Activated T-cell treated with anti-CD3 and anti-CD28 coated beads, Interleukin-2, amount 50 U/mL, for 24 hours (primary cell): ENCODE results near the gene SMG1.

ENCODE experiments used
- DNase-seq: peaks from one replicate; pipeline ENCODE4 v3.0.0-alpha.2; 2020
- H3K27ac Mint-ChIP-seq: 2 replicates; pipeline ENCODE4 v1.8.0; 2020; ENCODE audit warnings: mild to moderate bottlenecking, mixed read lengths
- H3K27me3 Mint-ChIP-seq: 2 replicates; pipeline ENCODE4 v1.8.0; 2020; ENCODE audit warnings: mixed read lengths
- H3K36me3 Mint-ChIP-seq: 2 replicates; pipeline ENCODE4 v1.8.0; 2020; ENCODE audit warnings: low read depth, mixed read lengths
- H3K4me1 Mint-ChIP-seq: 2 replicates; pipeline ENCODE4 v1.8.0; 2020; ENCODE audit warnings: low read depth, mixed read lengths
- H3K4me3 Mint-ChIP-seq: 2 replicates; pipeline ENCODE4 v1.8.0; 2020; ENCODE audit warnings: mild to moderate bottlenecking, moderate library complexity, mixed read lengths
- H3K9me3 Mint-ChIP-seq: 2 replicates; pipeline ENCODE4 v1.8.0; 2020; ENCODE audit warnings: mixed read lengths

Gene SMG1

DNA sequence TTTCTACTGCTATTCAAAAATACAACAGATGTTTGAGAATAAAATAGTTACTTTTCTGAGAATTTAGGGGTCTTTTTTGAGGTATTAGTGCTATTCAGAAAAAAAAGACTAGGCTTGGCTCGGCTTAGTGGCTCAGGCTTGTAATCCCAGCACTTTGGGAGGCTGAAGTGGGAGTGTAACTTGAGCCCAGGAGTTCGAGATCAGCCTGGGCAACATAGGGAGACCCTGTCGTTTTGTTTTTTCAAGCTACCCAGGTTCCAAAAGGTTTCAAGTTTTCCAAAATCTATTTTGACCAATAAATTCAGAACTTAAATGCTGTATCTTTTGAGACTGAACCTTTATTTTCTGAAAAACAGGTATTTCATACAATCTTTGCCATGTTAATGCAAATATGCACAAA, 121.7 kb downstream of the SMG1 start:
- Mint-ChIP-seq H3K9me3 (no peaks in the 10 kb centered on the region), H3K27ac (peak overlapping the region; percentile 91), H3K4me1 (peaks cover 57% of the 10 kb centered on the region), H3K4me3 (peak overlapping the region; percentile 26), H3K36me3 (peaks cover 84% of the 10 kb centered on the region), H3K27me3 (no peaks in the 10 kb centered on the region)
- no peak for DNase-seq

- H3K4me3 Mint-ChIP-seq = peak overlapping the region; percentile 95
- H3K27ac Mint-ChIP-seq = peak overlapping the region; percentile 91
- DNase-seq = no peak
- H3K36me3 Mint-ChIP-seq = peaks cover 84% of the 10 kb centered on the region
- no peaks in the 10 kb centered on the region for H3K9me3 Mint-ChIP-seq
- H3K27me3 Mint-ChIP-seq = no peaks in the 10 kb centered on the region
- peaks cover 61% of the 10 kb centered on the region for H3K4me1 Mint-ChIP-seq
Measured at GRCh38 chr16:18803569-18804462, 122.4 kb downstream of the SMG1 start.

DNA sequence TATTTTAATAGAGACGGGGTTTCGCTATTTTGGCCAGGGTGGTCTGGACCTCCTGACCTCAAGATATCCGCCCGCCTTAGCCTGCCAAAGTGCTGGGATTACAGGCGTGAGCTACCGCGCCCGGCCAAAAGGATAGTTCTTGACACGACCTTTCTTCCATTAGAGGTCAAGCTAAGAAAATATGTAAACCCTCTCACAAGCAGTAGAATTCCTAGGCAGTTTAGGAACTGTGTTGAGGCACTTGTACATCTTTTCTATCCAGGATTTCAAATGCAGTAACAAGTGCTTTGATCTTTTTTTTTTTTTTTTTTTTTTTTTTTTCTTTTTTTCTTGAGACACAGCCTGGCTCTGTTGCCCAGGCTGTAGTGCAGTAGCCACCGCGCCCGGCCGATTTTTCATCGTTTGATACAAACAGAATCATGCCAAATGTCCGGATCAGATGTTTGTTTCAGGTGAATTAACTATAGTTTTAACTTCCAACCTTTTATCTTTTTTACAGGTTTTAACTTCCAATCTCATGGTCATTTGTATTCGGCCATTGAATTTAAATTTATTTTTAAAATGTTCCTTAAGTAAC, 123.4 kb downstream of the SMG1 start:
- H3K36me3 Mint-ChIP-seq = peaks cover 82% of the 10 kb centered on the region
- H3K4me3 Mint-ChIP-seq = peak overlapping the region; percentile 95
- H3K4me1 Mint-ChIP-seq = peaks cover 68% of the 10 kb centered on the region

GRCh38 chr16:18801145-18801972, 124.8 kb downstream of the SMG1 start, which contains the start of gene ARL6IP1:
Gene ARL6IP1, minus strand, starts transcription at chr16:18801549. Its CDS starts 83 bp downstream, at chr16:18801466.
- no peaks in the 10 kb centered on the region for H3K9me3 Mint-ChIP-seq
- peak within 1 kb of the TSS; percentile 95 for H3K4me3 Mint-ChIP-seq
- peak; percentile 98 for DNase-seq
- H3K27me3 Mint-ChIP-seq = no peaks in the 10 kb centered on the region
- peaks cover 82% of the 10 kb centered on the region for H3K36me3 Mint-ChIP-seq
- peak within 1 kb of the TSS; percentile 97 for H3K27ac Mint-ChIP-seq
- H3K4me1 Mint-ChIP-seq = peaks cover 69% of the 10 kb centered on the region

More for the DNA sequence above, 123.4 kb downstream of the SMG1 start:
- H3K27me3 Mint-ChIP-seq = no peaks in the 10 kb centered on the region
- H3K27ac Mint-ChIP-seq = peak overlapping the region; percentile 97
- DNase-seq = no peak
- no peaks in the 10 kb centered on the region for H3K9me3 Mint-ChIP-seq

DNA sequence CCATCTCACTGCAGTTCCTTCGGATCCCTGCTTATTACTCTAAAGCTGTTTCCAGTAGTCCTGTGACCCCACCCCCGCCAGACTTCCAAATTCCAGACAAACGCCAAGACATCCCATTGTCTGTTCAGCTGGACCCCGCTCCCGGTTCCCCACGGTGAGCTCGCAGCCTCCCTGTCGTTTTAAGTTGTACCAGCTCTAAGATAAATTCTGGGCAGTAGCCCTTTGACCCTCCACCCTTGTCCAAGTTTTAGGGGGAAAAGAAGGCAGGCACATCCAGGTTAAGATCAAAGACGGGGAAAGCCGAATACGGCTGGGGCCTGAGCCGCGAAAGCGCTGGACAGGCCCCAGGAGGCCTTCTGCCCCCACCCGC, 125.4 kb downstream of the SMG1 start:
- peaks cover 82% of the 10 kb centered on the region for H3K36me3 Mint-ChIP-seq
- H3K4me3 Mint-ChIP-seq = peak overlapping the region; percentile 95
- H3K9me3 Mint-ChIP-seq = no peaks in the 10 kb centered on the region
- no peak for DNase-seq
- H3K27me3 Mint-ChIP-seq = no peaks in the 10 kb centered on the region
- peak overlapping the region; percentile 97 for H3K27ac Mint-ChIP-seq
- H3K4me1 Mint-ChIP-seq = peaks cover 68% of the 10 kb centered on the region

DNA sequence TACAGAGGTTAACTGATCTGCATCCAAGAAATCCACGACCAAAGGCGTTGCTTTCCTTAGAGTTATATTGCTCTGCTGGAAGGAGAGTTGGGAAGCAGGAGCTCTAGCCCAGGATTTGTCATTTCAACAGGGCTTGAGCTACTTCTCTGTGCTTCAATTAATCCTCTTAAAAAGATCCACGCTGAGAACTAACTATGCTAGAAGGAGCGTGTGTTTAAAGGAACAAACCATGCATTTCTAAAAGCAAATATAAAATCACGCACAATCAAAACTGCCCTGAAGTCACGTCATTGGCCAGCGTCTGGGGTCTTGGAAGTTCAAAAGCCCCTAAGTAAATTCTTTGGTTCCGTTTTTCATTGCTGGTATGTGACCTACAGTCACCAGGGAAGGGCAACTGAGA, 125.9 kb downstream of the SMG1 start:
- Mint-ChIP-seq H3K9me3 (no peaks in the 10 kb centered on the region), H3K36me3 (peaks cover 83% of the 10 kb centered on the region), H3K27ac (peak overlapping the region; percentile 97), H3K4me3 (peak overlapping the region; percentile 95), H3K4me1 (peaks cover 64% of the 10 kb centered on the region), H3K27me3 (no peaks in the 10 kb centered on the region)
- no peak for DNase-seq

GRCh38 chr16:18799500-18799899, 126.7 kb downstream of the SMG1 start:
- H3K4me1 Mint-ChIP-seq = peaks cover 56% of the 10 kb centered on the region
- no peaks in the 10 kb centered on the region for H3K9me3 Mint-ChIP-seq
- H3K4me3 Mint-ChIP-seq = peak overlapping the region; percentile 95
- no peaks in the 10 kb centered on the region for H3K27me3 Mint-ChIP-seq
- peak overlapping the region; percentile 97 for H3K27ac Mint-ChIP-seq
- peaks cover 80% of the 10 kb centered on the region for H3K36me3 Mint-ChIP-seq
- DNase-seq = no peak

DNA sequence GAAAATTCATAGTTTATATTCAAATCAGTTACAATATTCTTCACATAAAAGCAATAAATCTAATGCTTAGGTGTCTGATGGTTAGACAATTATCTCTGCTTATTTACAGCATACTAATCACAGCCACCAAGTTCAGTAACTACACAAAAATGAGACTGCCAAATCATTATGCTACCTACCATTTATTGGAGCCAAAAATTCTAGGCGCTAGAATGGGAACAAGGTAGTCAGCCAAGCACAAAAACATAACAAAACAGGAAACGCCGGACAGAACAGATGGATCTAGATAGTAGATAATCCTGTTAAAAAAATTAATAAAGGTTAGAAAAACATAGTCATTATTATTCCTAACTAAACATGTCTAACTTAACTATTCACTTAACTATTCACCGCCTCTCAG, 128.5 kb downstream of the SMG1 start:
- peaks cover 44% of the 10 kb centered on the region for H3K4me1 Mint-ChIP-seq
- no peak overlapping the region for H3K4me3 Mint-ChIP-seq
- no peaks in the 10 kb centered on the region for H3K9me3 Mint-ChIP-seq
- H3K27me3 Mint-ChIP-seq = no peaks in the 10 kb centered on the region
- peaks cover 87% of the 10 kb centered on the region for H3K36me3 Mint-ChIP-seq
- H3K27ac Mint-ChIP-seq = peak overlapping the region; percentile 69
- DNase-seq = no peak

DNA sequence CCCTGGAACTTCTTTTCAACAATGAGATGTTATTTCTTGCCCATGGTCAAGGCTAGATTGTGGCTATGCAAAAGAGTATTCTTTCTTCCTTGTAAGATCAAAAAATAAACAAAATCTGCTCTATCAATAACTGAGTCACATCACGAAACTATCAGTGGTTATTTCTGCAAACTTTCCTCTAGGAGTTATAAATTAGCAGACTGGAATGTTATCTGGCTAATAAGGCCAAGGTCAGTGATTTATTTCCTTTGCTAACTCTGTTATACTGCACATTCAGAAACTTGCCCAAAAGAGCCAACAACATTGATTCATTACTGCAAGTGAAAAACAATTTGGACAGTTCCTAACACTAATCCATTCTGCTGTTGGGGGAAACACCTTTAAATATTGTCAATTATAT, 129.8 kb downstream of the SMG1 start:
- Mint-ChIP-seq H3K27ac (peak overlapping the region; percentile 57), H3K9me3 (no peaks in the 10 kb centered on the region), H3K4me3 (no peak overlapping the region), H3K27me3 (no peaks in the 10 kb centered on the region), H3K4me1 (peaks cover 36% of the 10 kb centered on the region), H3K36me3 (peaks cover 95% of the 10 kb centered on the region)
- no peak for DNase-seq

DNA sequence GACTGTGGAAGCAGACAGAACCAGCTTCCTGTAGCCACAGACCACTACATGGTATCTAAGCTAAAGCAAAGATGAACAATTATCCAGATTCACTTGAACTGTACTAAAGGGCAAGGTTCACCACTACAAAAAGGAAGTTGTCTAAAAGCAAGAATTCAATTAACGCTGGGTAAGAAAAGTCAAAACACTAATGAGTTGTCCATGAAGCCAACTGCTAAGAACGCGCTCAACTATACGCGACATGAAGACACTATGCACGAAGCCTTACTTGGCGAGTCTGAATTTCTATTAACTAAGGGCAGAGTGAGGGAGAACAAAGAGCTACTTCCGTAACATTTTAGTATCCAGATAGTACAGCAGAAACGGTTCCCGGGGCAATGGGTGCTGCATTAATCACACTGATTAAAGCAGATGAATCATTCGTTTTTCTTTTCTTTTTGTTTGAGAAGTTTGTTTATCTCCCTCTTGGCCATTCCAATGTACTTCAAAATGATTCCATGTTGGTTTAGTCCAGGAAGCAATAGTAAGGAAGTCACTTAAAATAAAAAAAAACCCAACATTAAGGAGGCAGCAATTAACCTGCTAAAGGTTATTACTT, 133.3 kb downstream of the SMG1 start:
- peak overlapping the region; percentile 35 for H3K27ac Mint-ChIP-seq
- no peaks in the 10 kb centered on the region for H3K9me3 Mint-ChIP-seq
- H3K36me3 Mint-ChIP-seq = peaks cover 97% of the 10 kb centered on the region
- H3K4me1 Mint-ChIP-seq = peaks cover 26% of the 10 kb centered on the region
- no peak overlapping the region for H3K4me3 Mint-ChIP-seq
- no peak for DNase-seq
- no peaks in the 10 kb centered on the region for H3K27me3 Mint-ChIP-seq

- H3K4me1 Mint-ChIP-seq = peaks cover 45% of the 10 kb centered on the region
- peak; percentile 91 for DNase-seq
- peak within 1 kb of the TSS; percentile 97 for H3K27ac Mint-ChIP-seq
- no peaks in the 10 kb centered on the region for H3K9me3 Mint-ChIP-seq
- peak within 1 kb of the TSS; percentile 94 for H3K4me3 Mint-ChIP-seq
- no peaks in the 10 kb centered on the region for H3K27me3 Mint-ChIP-seq
- H3K36me3 Mint-ChIP-seq = peaks cover 98% of the 10 kb centered on the region
Measured at GRCh38 chr16:18789850-18790706, 136.1 kb downstream of the SMG1 start, which contains the start of gene RPS15A. Gene RPS15A, minus strand, starts transcription at chr16:18790334. Its CDS starts 1,221 bp downstream, at chr16:18789113.

- Mint-ChIP-seq H3K27ac (peak overlapping the region; percentile 97), H3K4me1 (peaks cover 51% of the 10 kb centered on the region)
Measured at GRCh38 chr16:18789515-18789849, 136.7 kb downstream of the SMG1 start.

GRCh38 chr16:18788828-18789514, 137.2 kb downstream of the SMG1 start:
- peaks cover 100% of the 10 kb centered on the region for H3K36me3 Mint-ChIP-seq
- H3K9me3 Mint-ChIP-seq = no peaks in the 10 kb centered on the region
- H3K27me3 Mint-ChIP-seq = no peaks in the 10 kb centered on the region
- H3K4me1 Mint-ChIP-seq = peaks cover 55% of the 10 kb centered on the region
- DNase-seq = no peak
- peak overlapping the region; percentile 94 for H3K4me3 Mint-ChIP-seq
- H3K27ac Mint-ChIP-seq = peak overlapping the region; percentile 97

More at GRCh38 chr16:18789515-18789849, 136.7 kb downstream of the SMG1 start:
- no peaks in the 10 kb centered on the region for H3K9me3 Mint-ChIP-seq
- no peaks in the 10 kb centered on the region for H3K27me3 Mint-ChIP-seq
- H3K4me3 Mint-ChIP-seq = peak overlapping the region; percentile 94
- DNase-seq = no peak
- peaks cover 100% of the 10 kb centered on the region for H3K36me3 Mint-ChIP-seq
